ENCODE results near the gene TSPAN9. TPM values are rescaled to one million over a fixed set of nuclear protein-coding genes. Genes with fewer than 3 reads are reported as not detected.

Gene TSPAN9
- polyA plus RNA-seq, 1 of the 3 experiments (the other 2 are of a cell fraction), result 34.9 TPM

GRCh38 chr12:3328081-3328480 lies 250.9 kb downstream of the TSPAN9 start:
- no peak overlapping the region for H3K4me3 ChIP-seq (ENCODE audit: low read depth in 2 of 2, low read length in 1 of 2)
- no peaks in the 10 kb centered on the region for H3F3A ChIP-seq (replicated peaks; ENCODE audit: insufficient read depth)
- no peak overlapping the region for H3K9ac ChIP-seq
- WGBS (ENCODE audit: low lambda C conversion rate), result 41% methylated on average over 4 of the region's 4 CpGs
- no peak overlapping the region for H3K4me2 ChIP-seq
- no peak for TF ChIP-seq GABPA (IDR thresholded peaks at IDR 0.05; ENCODE audit: low read depth)
- no peak for TF ChIP-seq MEF2A (IDR thresholded peaks at IDR 0.05; ENCODE audit: borderline replicate concordance, low read depth)
- TF ChIP-seq MAX (IDR thresholded peaks at IDR 0.05; ENCODE audit: low read depth), result no peak
- no peak for TF ChIP-seq TEAD4 (IDR thresholded peaks at IDR 0.05; ENCODE audit: borderline replicate concordance, insufficient read depth)
- no peaks in the 10 kb centered on the region for H3K79me2 ChIP-seq (ENCODE audit: insufficient read depth)
- peaks cover 11% of the 10 kb centered on the region; the same call in 1 of the 2 replicates for H3K27me3 ChIP-seq (ENCODE audit: insufficient read depth)
- no peak for DNase-seq
- H4K20me1 ChIP-seq (ENCODE audit: insufficient read depth), result no peaks in the 10 kb centered on the region
- H3K9me2 ChIP-seq, result no peaks in the 10 kb centered on the region
- H3K27ac ChIP-seq (ENCODE audit: low read depth in 2 of 2, low read length in 1 of 2), result no peak overlapping the region
- ChIA-PET CTCF (interaction anchor here (1.1 to 2.2 kb wide), 3 partner anchors 13 to 28 kb away, joined by 3 to 6 read pairs (median 4); no protein-coding TSS in a partner anchor), POLR2A (no interaction called here)
- no peak overlapping the region for H2AFZ ChIP-seq (ENCODE audit: low read depth)
- H3K36me3 ChIP-seq (replicated peaks in 1 of 2; ENCODE audit: control insufficient read depth in 1 of 2, insufficient read depth in 2 of 2, low read length in 1 of 2), result no peaks in the 10 kb centered on the region
- no peaks in the 10 kb centered on the region; a peak in 1 of 4 replicates for H3K4me1 ChIP-seq (ENCODE audit: control insufficient read depth in 1 of 2, insufficient read depth in 2 of 2, low read depth in 1 of 2, low read length in 1 of 2)
- H3K9me3 ChIP-seq, result no peaks in the 10 kb centered on the region

- Histone ChIP-seq H3K4me3 (ENCODE audit: low read depth in 2 of 2, low read length in 1 of 2) (no peak overlapping the region), H4K20me1 (ENCODE audit: insufficient read depth) (no peaks in the 10 kb centered on the region), H3K4me1 (ENCODE audit: control insufficient read depth in 1 of 2, insufficient read depth in 2 of 2, low read depth in 1 of 2, low read length in 1 of 2) (no peaks in the 10 kb centered on the region; a peak in 1 of 4 replicates), H2AFZ (ENCODE audit: low read depth) (no peak overlapping the region), H3K36me3 (replicated peaks in 1 of 2; ENCODE audit: control insufficient read depth in 1 of 2, insufficient read depth in 2 of 2, low read length in 1 of 2) (no peaks in the 10 kb centered on the region), H3F3A (replicated peaks; ENCODE audit: insufficient read depth) (no peaks in the 10 kb centered on the region), H3K27ac (ENCODE audit: low read depth in 2 of 2, low read length in 1 of 2) (no peak overlapping the region), H3K4me2 (no peak overlapping the region), H3K9me3 (no peaks in the 10 kb centered on the region), H3K9me2 (no peaks in the 10 kb centered on the region), H3K27me3 (ENCODE audit: insufficient read depth) (peaks cover 11% of the 10 kb centered on the region; the same call in 1 of the 2 replicates), H3K9ac (no peak overlapping the region), H3K79me2 (ENCODE audit: insufficient read depth) (no peaks in the 10 kb centered on the region)
- DNase-seq, result no peak
- 20% methylated on average over 10 of the region's 14 CpGs for WGBS (ENCODE audit: low lambda C conversion rate)
- POLR2A ChIA-PET, result no interaction called here
- TF ChIP-seq SMC3 (IDR thresholded peaks at IDR 0.05; ENCODE audit: low read depth, low read length) (no peak), MAX (IDR thresholded peaks at IDR 0.05; ENCODE audit: low read depth) (no peak)
- CTCF ChIA-PET, result interaction anchor here (1.1 to 2.2 kb wide), 3 partner anchors 13 to 28 kb away, joined by 3 to 6 read pairs (median 4); no protein-coding TSS in a partner anchor
Observed at GRCh38 chr12:3328571-3328970, 251.4 kb downstream of the TSPAN9 start.

GRCh38 chr12:3329361-3329760 lies 252.2 kb downstream of the TSPAN9 start:
- Histone ChIP-seq H3K27ac (ENCODE audit: low read depth in 2 of 2, low read length in 1 of 2) (no peak overlapping the region), H3K27me3 (ENCODE audit: insufficient read depth) (peaks cover 11% of the 10 kb centered on the region; the same call in 1 of the 2 replicates), H3K9me3 (no peaks in the 10 kb centered on the region), H3K4me2 (no peak overlapping the region), H3K36me3 (replicated peaks in 1 of 2; ENCODE audit: control insufficient read depth in 1 of 2, insufficient read depth in 2 of 2, low read length in 1 of 2) (no peaks in the 10 kb centered on the region), H4K20me1 (ENCODE audit: insufficient read depth) (no peaks in the 10 kb centered on the region), H3K79me2 (ENCODE audit: insufficient read depth) (no peaks in the 10 kb centered on the region), H3F3A (replicated peaks; ENCODE audit: insufficient read depth) (no peaks in the 10 kb centered on the region), H2AFZ (ENCODE audit: low read depth) (no peak overlapping the region), H3K9ac (no peak overlapping the region), H3K4me3 (ENCODE audit: low read depth in 2 of 2, low read length in 1 of 2) (no peak overlapping the region), H3K4me1 (ENCODE audit: control insufficient read depth in 1 of 2, insufficient read depth in 2 of 2, low read depth in 1 of 2, low read length in 1 of 2) (no peaks in the 10 kb centered on the region; a peak in 1 of 4 replicates), H3K9me2 (no peaks in the 10 kb centered on the region)
- ChIA-PET CTCF (interaction anchor here (1.2 to 8.4 kb wide), 2 partner anchors 15 to 29 kb away, joined by 4 to 63 read pairs; no protein-coding TSS in a partner anchor), POLR2A (no interaction called here)
- DNase-seq, result no peak
- TF ChIP-seq RFX5 (IDR thresholded peaks at IDR 0.05; ENCODE audit: low read length) (no peak), ZBTB33 (IDR thresholded peaks at IDR 0.05; ENCODE audit: borderline replicate concordance, low read depth) (no peak), RAD21 (IDR thresholded peaks at IDR 0.05; ENCODE audit: low read length) (no peak), GATA2 (CRISPR knock-in tag; IDR thresholded peaks at IDR 0.05) (no peak), REST (IDR thresholded peaks at IDR 0.05; ENCODE audit: low read depth, low read length) (no peak), RXRA (IDR thresholded peaks at IDR 0.05; ENCODE audit: borderline replicate concordance, low read depth) (no peak), YY1 (IDR thresholded peaks at IDR 0.05; ENCODE audit: low read depth) (no peak), POLR2AphosphoS5 (IDR thresholded peaks at IDR 0.05; ENCODE audit: low read depth, low read length) (no peak)
- 18% methylated on average over 4 of the region's 6 CpGs for WGBS (ENCODE audit: low lambda C conversion rate)

Data from SK-N-SH (cell line).